IPS-11a (cell line): ENCODE results near the gene NXPH3.
A peak's percentile ranks its signal among the peaks of the same experiment; 100 is the strongest.
"Not testable (repeated sequence)": the region's sequence is repeated elsewhere in the genome, so short reads cannot be mapped to it uniquely, and the experiment has no call there.

Experiments used
- H3K4me3 ChIP-seq: one replicate; pipeline ENCODE4 v1.5.1; 2013; ENCODE audit warnings: low read depth, low read length, control low read depth

NXPH3 gene

DNA sequence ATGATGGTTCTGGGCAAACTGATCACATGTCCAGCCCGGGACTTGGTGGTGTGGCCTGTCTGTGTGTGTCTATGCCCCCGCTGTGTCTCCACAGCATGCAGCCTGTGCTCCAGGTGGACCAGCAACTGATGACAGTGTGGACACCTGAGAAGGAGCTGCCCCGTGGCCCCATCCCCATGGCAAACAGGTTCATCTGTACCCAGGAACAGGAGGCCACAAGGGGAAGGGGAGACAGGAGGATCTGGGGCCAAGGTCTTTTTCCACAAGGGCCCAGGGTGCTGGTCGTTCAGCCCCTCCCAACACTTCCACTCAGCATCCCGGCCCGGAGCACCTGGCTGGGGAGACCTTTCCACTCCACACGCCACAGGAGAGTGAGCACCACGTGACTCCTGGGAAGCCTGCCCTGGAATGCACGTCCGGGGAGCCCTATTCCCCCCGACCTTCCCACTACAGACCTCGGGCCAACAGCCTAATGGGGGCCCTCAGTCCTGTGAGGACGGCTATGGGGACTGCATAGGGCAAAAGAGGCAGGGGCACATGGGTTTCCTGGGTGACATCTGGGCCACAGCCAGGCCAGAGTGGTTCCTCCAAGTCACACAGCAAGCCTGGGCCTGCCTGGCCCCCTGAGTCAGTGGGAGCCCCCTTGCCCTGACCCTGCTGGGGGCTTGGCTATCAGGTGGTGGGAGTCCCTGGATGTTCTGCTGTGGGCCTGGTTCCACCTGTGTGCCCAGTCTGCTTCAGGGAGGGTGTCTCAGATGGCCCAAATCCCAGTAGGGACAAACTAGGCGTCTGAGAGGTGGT, 20.8 kb upstream of the NXPH3 start:
- H3K4me3 ChIP-seq: no peak overlapping the region

DNA sequence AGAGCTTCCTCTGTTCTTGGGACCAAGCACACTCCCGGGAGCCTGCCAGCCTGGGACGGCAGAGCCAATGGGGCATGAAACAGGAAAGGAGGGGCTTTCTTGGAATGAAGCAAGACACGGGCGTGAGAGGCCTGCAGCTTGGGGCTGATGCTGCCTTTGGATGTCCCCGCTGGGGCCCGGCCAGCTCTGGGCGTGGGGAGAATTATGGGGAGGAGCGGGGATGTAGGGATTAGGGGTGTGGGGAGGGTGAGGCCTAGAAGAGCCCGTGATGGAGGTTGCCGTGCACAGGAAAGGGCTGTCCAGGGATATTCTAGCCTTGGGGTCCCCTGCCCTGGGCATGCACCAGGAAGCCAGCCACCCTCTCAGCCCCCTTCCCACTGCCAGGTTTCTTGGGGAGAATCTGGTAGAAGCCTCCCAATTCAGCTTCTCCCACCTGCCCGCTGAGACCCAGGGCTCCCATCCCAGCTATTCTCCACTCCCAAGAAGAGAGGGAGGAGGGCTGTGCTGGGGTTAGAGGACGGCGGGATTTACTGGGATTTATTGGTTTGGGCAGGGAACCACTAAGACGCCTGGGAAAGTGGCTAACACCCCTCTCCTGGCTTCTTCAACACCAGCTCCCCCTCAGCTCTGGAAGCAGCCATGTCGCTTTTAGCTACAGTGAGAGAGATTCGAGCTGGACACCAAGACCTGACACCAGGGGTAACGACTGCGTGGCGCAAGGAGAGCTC, 20.0 kb upstream of the NXPH3 start:
- H3K4me3 ChIP-seq: no peak overlapping the region

DNA sequence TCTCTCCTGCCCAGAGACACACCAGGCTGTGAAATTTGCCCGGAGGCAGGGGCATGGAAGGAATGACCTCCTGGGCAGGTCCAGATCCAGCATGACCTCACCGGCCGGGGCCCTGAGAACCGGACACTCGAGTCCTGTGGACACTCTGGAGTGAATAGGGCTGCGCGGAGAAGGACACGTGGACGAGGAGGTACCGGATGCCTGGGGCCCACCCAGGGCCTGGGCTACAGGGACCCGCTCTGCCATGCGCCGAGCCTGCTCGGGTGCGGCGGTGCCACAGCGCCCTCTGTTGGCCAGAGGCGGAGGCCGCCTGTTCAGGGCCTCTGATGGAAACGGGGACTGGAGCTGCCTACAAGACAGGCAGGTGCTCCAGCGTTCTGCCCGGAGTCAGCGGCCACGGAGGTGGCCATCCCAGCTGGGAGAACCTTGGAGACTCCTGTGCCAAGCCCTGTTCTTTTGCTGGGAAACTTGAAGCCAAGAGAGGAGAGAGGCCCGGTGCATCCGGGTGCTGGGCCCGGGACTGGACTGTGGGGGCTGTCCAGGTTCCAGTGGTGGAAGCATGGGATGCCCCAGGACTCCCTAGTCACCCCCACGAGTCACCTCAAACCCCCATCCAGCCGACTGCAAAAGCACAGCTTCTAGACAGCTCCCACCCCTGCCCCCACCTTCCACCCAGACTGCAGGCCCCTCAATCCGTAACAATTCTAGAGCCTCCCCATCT, 19.3 kb upstream of the NXPH3 start:
- H3K4me3 ChIP-seq: no peak overlapping the region

DNA sequence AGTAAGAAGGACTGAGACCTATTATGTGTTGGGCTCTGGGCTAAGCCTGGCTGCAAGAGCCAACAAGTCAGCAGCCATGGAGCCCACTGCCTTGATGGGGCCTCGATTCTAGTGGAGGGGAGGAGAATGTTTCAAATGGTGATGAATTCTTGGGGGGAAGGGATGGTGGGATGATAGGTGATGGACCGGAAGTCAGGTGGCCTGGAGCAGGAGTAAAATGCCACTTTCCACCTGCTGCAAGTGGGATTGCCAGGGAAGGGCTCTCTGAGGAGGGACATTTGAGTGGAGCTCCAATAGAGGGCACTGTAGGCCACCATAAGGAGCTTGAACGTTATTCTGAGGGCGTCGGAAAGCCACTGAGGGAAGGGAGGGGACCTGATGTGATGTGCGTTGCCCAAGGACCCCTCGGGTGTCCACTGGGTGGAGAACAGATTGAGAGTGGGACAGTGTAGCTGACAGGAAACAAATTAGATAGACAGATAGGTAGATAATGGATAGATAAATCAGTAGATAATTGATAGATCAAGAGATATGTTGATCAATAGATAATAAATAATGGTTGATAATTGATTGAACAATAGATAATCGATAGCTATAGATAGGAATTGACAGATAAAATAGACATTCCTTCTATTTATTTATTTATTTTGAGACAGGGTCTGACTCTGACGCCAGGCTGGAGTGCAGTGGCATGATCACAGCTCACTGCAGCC, 18.2 kb upstream of the NXPH3 start:
- no peak overlapping the region for H3K4me3 ChIP-seq

DNA sequence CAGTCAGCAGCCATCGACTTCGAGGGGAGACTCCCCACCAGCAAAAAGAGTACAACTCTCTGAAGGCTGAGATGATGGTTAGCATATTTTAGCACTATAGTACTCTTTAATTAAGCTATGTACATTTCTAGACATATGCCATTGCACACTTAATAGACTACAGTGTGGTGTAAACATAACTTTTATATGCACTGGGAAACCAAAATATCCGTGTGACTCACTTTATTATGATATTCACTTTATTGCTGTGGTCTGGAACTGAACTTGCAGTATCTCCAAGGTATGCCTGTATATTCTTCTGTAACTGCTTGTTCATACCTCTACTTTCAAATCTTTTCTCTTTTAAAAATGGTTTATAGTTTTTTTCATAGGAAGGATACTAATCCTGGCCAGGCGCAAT, 11.0 kb upstream of the NXPH3 start:
- H3K4me3 ChIP-seq: no peak overlapping the region

DNA sequence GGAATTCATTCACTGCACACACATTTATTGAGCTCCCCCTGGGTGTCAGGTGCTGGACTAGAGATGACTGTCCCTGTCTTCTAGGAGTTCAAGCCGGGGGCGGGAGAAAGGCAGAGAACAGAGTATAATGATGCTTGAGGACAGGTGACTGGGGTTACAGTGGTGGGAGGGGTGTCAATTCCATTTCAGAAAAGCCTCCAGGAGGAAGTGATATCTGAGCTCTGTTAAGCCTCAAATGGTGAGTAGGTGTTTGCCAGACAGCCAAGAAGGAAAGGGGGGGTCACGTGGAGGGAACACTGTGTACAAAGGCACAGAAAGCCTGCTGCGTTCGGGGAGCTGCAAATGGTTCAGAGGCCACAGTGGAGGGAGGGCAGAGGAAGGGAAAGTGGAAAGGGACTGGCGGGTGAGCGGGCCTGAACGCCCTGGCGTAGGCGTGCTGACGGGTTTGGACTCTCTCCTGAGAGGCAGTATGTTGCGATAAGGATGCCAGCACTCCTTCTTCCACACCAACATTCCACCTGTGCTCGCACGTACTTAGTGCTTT, 9.7 kb upstream of the NXPH3 start:
- no peak overlapping the region for H3K4me3 ChIP-seq

DNA sequence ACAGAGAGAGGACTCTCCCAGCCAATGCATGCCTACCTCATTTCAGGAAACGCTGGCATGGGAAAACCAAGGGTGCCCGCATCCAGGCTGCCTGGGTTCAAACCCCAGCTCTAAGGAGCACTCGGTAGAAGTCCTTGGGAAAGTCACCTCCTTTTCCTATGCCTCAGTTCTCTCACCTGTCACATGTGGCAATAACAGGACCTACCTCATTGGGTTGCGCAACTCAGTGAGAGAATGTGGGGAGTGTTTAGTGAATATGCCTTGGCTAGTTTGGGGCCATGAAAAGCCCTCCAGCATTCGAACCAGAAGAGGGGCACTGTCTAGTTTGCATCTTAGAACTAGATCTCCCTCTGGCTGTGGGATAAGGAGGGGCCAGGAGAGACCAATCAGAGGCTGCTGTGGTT, 9.0 kb upstream of the NXPH3 start:
- no peak overlapping the region for H3K4me3 ChIP-seq

DNA sequence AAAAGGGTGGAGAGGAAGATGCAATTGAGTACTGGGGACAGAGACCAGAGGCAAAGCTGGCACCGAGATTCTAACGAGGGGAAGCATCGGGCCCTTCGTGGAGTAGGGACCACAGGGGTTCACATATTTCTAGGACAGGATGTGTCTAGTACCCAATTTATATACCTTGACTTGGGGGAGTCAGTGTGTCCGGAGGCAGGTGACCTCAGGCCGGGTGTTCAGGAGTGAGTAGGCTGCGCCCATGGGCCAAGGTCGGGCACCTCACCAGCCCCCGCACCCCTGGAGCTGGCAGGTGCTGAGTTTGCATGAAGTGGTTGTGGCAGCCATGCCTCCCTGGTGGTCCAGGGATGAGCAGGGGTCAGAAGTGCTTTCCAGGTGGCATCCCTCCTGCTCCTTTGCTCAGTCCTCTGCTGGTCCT, 8.6 kb upstream of the NXPH3 start:
- H3K4me3 ChIP-seq: no peak overlapping the region

DNA sequence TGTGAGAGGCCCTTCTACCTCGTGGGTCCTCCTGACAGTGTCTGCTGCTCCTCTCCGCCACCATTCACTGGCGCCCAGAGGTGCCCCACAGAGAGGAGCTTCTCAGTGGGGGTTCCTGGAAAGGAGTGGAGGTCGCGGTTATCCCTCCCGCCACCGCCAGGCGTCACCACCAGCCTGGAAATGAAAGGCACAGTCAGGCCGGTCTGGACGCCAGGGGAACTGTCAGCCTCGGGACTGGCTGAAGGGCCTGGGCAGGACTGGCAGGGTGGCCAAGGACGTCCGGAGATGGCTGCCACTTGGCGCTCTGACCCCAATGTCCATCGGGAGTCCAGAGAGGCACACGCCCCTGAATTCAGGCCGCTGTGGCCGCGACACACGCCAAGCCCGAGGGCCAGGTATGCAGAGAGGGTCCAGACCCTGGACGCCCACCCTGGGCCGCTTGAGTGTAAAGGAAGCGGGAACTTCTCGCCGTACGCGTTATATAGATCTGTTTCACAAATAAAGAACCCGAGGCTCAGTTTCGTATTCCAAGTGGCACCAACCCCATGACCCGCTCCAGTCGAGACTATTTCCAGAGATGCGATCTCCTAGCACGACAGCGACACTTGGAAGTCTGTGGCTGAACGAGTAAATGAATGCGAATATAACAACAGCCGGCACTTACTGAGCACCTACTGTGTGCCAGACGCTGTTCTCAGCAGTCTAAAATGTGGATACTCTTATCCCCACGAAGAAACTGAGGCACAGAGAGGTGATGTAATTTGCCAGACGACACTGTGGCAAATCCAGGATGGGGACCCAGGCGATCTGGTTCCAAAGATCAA, 7.6 kb upstream of the NXPH3 start:
- H3K4me3 ChIP-seq: no peak overlapping the region

DNA sequence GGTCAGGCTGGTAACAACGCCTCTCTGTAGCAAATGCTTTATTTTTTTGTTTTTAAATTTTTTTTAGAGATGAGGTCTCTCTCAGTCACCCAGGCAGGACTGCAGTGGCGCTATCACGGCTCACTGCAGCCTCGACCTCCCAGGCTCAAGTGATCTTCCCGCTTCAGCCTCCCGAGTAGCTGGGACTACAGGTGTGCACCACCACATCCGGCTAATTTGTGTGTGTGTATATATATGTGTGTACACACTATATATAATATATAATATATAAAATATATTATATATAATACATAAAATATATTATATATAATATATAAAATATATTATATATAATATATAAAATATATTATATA, 7.0 kb upstream of the NXPH3 start:
- not testable (repeated sequence) for H3K4me3 ChIP-seq

DNA sequence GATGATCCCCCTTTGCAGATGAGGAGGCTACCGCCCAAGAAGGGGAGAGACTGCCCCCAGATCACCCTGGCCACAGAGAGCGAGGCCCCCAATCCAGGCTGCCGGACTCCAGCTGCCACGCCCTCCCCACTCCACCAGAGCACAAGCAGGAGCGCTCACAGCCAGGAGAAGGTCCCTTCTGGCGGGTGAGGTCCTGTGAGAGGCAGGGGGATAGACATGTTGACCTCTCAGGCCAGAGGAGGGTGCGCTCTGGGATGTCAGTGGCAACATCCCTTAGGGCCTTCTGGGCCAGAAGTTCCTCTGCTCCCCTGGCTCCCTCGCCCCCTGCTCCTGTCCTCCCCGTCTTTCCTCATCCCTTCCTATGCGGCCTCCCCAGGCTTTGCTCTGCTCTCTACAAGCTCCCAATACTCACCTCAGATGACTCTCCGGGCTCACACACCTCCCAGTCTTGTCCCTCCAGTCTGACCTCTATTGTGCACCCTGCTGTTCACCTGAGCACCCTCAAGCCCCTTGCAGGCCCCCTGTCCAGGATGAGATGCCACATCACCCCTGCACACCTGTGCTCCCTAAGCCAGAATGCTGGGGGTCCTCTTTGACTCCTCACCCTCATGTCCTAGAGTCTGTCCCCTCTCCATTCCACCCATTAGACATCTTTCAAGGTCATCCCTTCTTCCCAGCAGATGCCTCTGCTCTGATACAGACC, 5.0 kb upstream of the NXPH3 start:
- H3K4me3 ChIP-seq: no peak overlapping the region

DNA sequence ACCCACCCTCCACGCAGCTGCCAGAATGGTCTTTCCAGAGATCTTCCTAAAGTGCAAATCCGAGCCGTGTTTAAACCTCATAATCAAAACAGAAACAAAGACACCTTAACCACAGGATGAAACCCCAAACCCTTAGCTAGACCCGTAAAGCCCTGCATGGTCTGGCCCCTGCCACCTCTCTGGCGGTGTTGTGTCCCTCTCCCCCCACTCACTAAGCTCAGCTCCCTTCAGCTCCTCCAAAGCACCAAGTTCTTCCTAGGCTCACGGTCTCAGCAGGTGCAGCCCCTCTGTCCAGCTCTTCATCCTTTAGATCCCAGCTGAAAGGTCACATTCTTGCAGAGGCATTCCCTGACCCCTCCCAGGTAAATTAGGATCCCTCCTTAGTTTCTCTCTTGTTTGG, 4.4 kb upstream of the NXPH3 start:
- H3K4me3 ChIP-seq: no peak overlapping the region

DNA sequence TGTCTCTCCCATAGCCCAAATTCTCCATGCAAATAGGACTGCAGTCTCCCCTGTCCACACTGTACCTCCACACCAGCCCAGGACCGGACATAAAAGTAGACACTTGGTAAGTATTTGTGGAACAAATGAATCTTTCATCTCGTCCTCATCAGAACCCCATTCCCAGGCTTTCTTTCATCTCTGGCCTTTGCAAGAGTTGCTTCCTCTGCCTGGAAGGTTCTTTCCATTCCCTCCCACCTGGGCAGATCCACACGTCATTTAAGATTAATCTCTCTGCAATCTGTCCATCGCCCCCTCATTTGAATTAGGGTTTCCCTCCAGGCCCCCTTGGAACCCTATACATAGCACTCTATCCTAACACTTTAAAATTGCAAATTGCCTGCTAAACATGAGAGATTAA, 3.9 kb upstream of the NXPH3 start:
- H3K4me3 ChIP-seq: no peak overlapping the region

DNA sequence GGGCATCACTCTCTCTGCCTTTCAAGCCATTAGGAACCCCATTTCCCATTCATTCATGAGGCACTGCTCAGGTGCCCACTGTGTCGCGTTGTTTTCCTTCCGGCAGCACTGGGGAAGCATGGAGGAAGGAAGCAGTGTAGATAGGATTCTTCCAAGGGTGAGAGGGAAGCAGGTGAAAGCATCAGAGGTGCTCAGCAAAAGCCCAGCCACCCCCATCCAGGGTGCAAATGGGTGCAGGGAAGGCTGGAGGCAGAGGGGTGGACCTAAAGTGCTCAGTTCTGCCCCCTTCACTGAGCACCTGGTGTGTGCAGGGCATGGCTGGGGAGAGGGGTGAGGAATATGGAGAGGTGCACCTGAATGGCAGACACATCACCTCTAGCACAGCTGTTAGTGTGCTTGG, 3.4 kb upstream of the NXPH3 start:
- H3K4me3 ChIP-seq: no peak overlapping the region

DNA sequence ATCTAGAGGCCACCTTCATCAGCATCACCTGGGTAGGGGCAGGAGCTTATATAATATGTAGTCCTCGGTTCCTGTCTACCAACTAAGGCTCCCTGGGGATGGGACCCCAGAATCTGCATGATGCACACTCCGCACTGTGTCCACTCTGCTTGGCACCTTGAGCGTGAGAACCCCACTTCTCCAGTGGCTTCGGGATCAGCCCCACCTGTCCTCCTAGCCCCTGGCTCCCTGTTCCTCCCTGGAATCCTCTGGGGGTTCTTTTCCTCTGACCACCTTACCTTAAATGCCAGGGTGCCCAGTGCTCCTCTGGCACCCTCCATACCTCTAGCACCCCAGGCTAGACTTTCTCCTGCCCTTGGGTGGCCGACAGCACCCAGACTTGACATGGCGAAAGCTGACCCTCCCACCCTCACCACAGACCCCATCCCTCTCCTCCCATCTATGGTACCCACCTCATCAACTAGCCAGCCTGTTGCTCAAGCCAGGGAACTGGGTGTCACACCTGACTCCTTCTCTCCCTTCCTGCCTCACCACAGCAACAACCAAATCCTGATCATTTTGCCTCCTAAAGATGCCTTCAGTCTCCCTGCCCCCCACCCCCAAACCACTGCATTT, 2.8 kb upstream of the NXPH3 start:
- no peak overlapping the region for H3K4me3 ChIP-seq

DNA sequence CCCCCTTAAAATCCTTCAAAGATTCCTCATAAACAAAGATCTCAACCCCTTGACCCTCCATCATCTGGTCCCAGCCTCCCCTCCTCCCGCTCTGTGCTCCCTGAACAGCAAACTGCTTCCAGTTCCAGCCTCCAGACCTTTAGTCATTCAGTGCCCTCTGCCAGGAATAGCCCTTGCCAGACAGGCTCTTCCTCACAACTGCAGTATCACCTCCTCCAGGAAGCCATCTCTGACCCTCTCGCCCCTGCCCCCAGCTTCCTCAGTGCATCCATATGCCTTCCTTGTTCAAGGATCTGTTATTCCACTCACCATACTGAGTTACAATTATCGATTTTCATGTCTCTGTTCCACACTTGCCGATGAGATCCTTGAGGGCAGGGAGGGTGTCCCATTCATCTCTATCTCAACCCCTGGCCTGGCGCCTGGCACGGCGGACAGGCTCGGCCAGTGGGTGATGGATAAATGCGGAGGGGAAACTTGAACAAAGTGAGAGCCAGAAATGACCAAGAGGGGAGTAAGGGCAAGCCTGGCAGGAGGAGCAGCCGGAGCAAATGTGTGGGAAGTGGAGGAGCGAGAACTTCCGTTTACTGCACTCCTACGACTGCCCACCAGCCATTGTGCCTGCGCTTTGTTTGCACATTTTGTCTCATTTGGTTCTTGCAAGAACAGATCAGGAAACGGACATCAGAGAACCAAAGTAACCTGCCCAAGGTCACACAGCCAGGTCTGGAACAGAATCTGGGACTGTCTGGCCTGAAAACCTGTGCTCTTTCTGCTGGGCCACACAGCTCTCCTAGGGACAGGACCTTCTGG, 2.0 kb upstream of the NXPH3 start:
- no peak overlapping the region for H3K4me3 ChIP-seq

DNA sequence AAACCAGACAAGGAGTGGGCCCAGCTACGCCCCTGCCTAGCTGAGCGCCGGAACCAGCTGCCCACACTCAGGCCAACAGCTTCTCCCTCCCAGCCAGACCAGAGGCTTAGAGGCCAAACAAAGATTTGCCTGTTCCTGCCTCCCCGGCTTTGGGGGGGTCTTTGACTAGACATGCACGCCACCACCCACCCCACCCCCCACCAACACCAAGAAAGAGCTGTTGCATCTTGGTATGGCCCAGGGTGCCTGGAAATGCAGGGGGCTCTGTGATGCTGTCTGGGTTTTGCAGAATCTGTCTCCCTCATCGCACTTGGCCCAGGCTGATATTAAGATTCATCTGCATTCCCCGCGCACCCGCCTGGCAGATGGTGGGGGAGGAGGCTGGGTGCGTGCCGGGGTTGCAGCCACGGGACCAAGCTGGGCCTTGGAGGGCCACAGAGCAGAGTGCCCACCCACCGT, 1.3 kb upstream of the NXPH3 start:
- no peak overlapping the region for H3K4me3 ChIP-seq

DNA sequence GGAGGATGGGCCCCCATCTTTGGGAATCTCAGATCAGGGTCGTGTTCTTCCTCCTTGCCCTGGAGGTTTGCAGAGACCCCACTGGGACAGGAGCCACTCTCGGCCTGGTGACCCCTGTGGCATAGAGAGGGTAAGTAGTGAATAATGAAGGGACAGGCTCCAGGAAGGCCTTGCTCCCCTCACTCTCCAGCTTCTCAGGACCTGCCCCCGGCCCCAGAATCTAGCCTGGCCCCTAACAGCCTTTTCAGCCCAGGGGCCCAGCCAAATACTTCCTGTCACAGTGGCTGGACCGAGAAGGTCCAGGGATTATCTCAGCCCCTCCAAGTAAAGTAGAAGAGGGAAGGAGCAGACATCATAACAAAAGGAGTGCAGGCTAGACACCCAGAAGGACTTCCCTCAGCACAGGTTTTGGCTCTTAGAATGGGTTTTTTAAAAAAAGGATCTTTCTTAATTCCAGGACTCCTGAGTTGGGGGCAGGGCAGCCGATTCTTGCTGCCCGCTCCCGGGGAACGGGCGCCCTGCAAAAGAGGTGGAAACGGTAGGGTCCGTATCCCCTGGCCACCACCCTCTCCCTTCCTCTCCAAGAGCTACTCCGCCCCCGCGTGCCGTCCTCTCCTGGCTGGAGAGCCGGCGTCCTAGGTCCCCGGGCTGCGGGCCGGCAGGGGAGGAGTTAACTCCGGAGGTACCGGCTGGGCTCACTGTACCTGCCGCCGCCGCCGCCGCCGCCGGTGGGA, 559 bp upstream of the NXPH3 start:
- peak overlapping the region; percentile 33 for H3K4me3 ChIP-seq
